Nephron (organoid): Measurements from ENCODE around the gene GUK1.
A peak's percentile ranks its signal among the peaks of the same experiment; 100 is the strongest.

ENCODE experiments used
- H3K27ac Mint-ChIP-seq, 3 experiments: 2 replicates each; pipeline ENCODE4 v1.8.0; 2020; ENCODE audit warnings: mixed read lengths in 3 of 3, mild to moderate bottlenecking in 2 of 3, moderate library complexity in 1 of 3
- H3K27me3 Mint-ChIP-seq: 2 replicates; pipeline ENCODE4 v1.8.0; 2021; ENCODE audit warnings: low read depth, mild to moderate bottlenecking, moderate library complexity, mixed read lengths
- H3K36me3 Mint-ChIP-seq: 2 replicates; pipeline ENCODE4 v1.8.0; 2020; ENCODE audit warnings: low read depth, mixed read lengths
- H3K4me1 Mint-ChIP-seq: 2 replicates; pipeline ENCODE4 v1.8.0; 2020; ENCODE audit warnings: mixed read lengths
- H3K4me3 Mint-ChIP-seq, 3 experiments: 2 replicates each; pipeline ENCODE4 v1.8.0; 2020; ENCODE audit warnings: mild to moderate bottlenecking in 3 of 3, mixed read lengths in 3 of 3, moderate library complexity in 2 of 3
- H3K9me3 Mint-ChIP-seq: 2 replicates; pipeline ENCODE4 v1.8.0; 2020; ENCODE audit warnings: mixed read lengths
- CTCF ChIP-seq, 3 experiments: fragments of 200-600 bp; sonication (generic); IDR thresholded peaks; one replicate each; pipeline ENCODE4 v1.5.0; 2021; ENCODE audit warnings: antibody characterized with exemption in 3 of 3; ENCODE audit not compliant: unreplicated experiment in 3 of 3

Gene GUK1

GRCh38 chr1:228102791-228103620, 37.1 kb upstream of the GUK1 start, which contains the start of gene C1orf35:
C1orf35 (minus strand) TSS chr1:228103325; CDS start chr1:228103227, 98 bp downstream.
- peaks cover 11% of the 10 kb centered on the region for H3K4me1 Mint-ChIP-seq
- H3K27ac Mint-ChIP-seq: peak within 1 kb of the TSS; percentile 81 to 94 (median 93)

GRCh38 chr1:228104526-228105269, 35.4 kb upstream of the GUK1 start:
- H3K27ac Mint-ChIP-seq: peak overlapping the region; percentile 72 to 92 (median 85)
- no peaks in the 10 kb centered on the region for H3K9me3 Mint-ChIP-seq
- H3K27me3 Mint-ChIP-seq: no peaks in the 10 kb centered on the region
- no peak for TF ChIP-seq CTCF (IDR thresholded peaks at IDR 0.05; ENCODE audit: unreplicated experiment in 3 of 3)
- H3K4me3 Mint-ChIP-seq: peak overlapping the region; percentile 93 to 95 (median 93)
- H3K36me3 Mint-ChIP-seq: peaks cover 17% of the 10 kb centered on the region
- H3K4me1 Mint-ChIP-seq: peaks cover 17% of the 10 kb centered on the region

More at GRCh38 chr1:228102791-228103620, 37.1 kb upstream of the GUK1 start, which contains the start of gene C1orf35:
- H3K4me3 Mint-ChIP-seq: peak within 1 kb of the TSS; percentile 93 to 95 (median 93)
- no peaks in the 10 kb centered on the region for H3K27me3 Mint-ChIP-seq
- TF ChIP-seq CTCF (IDR thresholded peaks at IDR 0.05; ENCODE audit: unreplicated experiment in 3 of 3): no peak
- H3K9me3 Mint-ChIP-seq: no peaks in the 10 kb centered on the region
- peaks cover 31% of the 10 kb centered on the region for H3K36me3 Mint-ChIP-seq

- Mint-ChIP-seq H3K27ac (no peak overlapping the region), H3K27me3 (no peaks in the 10 kb centered on the region), H3K9me3 (no peaks in the 10 kb centered on the region), H3K36me3 (peaks cover 17% of the 10 kb centered on the region), H3K4me3 (peak overlapping the region; percentile 93 to 95 (median 93)), H3K4me1 (peaks cover 24% of the 10 kb centered on the region)
- no peak for TF ChIP-seq CTCF (IDR thresholded peaks at IDR 0.05; ENCODE audit: unreplicated experiment in 3 of 3)
Observed at GRCh38 chr1:228105270-228105995, 34.6 kb upstream of the GUK1 start.

GRCh38 chr1:228105996-228106799, 33.9 kb upstream of the GUK1 start:
- Mint-ChIP-seq H3K4me1 (peaks cover 24% of the 10 kb centered on the region), H3K36me3 (peaks cover 13% of the 10 kb centered on the region), H3K9me3 (no peaks in the 10 kb centered on the region), H3K27me3 (no peaks in the 10 kb centered on the region), H3K27ac (no peak overlapping the region), H3K4me3 (peak overlapping the region; percentile 45 to 77 (median 76))
- TF ChIP-seq CTCF (IDR thresholded peaks at IDR 0.05; ENCODE audit: unreplicated experiment in 3 of 3): no peak

GRCh38 chr1:228106800-228107054, 33.4 kb upstream of the GUK1 start:
- H3K9me3 Mint-ChIP-seq: no peaks in the 10 kb centered on the region
- H3K4me3 Mint-ChIP-seq: peak overlapping the region; percentile 45 to 77 (median 76)
- H3K36me3 Mint-ChIP-seq: peaks cover 9% of the 10 kb centered on the region
- no peak for TF ChIP-seq CTCF (IDR thresholded peaks at IDR 0.05; ENCODE audit: unreplicated experiment in 3 of 3)
- H3K27ac Mint-ChIP-seq: no peak overlapping the region
- H3K4me1 Mint-ChIP-seq: peaks cover 24% of the 10 kb centered on the region
- no peaks in the 10 kb centered on the region for H3K27me3 Mint-ChIP-seq
